Smooth muscle cell of the brain vasculature (primary cell): ENCODE data around the gene RBP5.
A peak's percentile ranks its signal among the peaks of the same experiment; 100 is the strongest.

Source experiments
- DNase-seq: peaks from one replicate; pipeline ENCODE4 v3.0.0-alpha.2; 2012; ENCODE audit warnings: low read depth, low spot score

Gene RBP5

DNA sequence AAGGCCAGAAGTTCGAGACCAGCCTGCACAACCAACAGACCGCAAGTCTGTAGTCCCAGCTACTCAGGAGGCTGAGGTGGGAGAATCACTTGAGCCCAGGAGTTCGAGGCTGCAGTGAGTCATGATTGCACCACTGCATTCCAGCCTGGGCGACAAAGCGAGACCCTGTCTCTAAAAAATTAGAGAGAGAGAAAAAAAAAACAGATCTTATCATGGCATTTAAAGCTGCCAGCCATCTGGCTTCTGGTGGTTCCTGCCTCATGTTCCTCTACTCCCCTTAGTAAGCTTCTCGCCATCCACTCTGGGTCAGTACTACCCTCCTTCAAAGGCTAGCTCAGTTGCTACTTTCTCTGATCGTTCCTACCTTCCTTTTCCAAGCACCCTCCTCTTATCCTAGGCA, 17.5 kb upstream of the RBP5 start:
- DNase-seq = no peak

DNA sequence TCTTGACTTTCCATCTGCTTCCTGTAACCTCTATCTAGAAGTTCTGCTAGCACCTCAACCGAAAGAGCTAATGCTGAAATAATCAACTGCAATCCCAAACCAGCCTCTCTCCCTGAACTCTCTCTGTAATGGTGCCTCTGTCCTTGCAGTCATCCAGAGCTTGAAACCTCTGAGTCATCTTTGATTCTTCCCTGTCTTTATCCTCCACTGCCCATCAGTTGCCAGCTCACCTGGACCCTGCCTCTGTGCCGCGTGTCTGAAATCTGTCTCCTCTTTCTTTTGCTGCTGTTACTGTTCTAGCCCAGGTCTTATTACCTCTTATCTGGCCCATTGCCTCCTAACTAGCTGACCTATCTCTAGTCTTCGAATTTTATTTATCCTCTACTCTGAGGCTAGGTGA, 17.0 kb upstream of the RBP5 start:
- no peak for DNase-seq

DNA sequence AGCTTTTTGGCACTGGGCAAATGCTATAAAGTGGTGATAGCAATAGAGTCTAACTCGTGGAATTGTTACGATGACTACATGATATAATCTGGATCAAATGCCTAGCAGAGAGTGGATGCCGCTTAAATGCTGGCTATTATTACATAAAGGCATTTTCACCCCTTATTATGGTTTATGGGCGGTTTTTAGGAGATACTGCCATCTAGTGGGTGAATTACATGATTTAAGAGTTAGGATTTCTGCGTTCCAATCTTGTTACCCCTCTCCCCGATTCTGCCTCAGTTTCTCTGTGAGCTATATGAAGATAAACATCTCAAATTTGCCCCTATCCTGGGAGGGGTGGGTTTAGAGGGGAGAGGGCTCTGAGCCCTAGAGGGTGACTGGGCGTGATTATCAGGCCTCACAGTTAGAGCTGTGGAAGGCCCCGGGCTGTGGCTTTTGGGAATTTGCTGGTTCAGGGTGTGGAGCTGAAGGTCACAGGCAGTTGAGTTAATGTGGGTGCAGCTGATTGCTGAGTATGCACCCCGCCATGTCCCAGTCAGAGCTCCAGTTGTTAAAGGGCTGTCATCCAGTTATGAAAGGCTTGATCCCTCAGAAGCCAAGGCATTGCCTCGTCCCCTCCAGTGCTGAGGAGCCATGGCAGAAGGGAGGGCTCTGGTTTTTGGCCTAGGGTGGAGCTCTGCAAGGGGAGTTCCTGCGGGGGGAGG, 15.9 kb upstream of the RBP5 start:
- DNase-seq = no peak

DNA sequence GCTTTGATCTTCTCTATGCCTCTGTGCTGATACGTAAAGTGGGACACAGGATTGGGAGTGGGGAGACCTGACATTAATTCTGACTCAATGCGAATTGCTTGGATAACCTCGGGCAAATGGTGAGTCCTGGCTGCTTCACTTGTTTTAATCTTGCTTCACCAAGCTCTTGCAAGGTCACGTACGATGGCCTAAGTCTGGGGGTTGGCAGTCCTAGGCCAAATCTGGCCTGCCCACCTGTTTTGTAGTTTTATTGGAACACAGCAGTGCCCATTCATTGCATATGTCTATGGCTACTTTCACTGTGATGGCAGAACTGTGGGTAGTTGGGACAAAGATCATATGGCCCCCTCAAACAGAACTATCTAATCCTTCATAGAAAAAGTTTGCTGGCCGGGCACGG, 14.9 kb upstream of the RBP5 start:
- no peak for DNase-seq

DNA sequence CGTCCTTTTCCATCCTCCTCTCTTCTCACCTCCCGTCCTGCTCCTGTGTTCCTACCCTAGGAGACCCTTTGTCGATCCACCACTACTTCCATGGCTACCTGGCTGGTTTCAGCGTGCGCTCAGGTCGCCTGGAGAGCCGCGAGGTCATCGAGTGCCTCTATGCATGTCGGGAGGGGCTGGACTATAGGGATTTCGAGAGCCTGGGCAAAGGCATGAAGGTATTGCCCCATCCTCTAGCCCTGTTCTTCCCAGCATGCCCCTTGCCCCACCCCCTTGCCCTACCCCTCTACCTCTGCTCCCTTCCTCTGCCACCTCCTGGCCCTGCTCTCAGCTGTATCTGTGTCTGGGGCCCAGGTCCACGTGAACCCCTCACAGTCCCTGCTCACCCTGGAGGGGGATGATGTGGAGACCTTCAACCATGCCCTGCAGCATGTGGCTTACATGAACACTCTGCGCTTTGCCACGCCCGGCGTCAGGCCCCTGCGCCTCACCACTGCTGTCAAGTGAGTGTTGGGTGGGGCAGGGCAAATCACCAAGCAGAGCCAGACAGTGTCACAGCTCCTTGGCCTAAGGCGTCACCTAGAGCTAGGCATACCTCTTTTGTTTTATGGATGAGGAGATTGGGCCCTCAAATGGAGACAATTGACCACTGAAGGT, 14.2 kb upstream of the RBP5 start:
- no peak for DNase-seq

DNA sequence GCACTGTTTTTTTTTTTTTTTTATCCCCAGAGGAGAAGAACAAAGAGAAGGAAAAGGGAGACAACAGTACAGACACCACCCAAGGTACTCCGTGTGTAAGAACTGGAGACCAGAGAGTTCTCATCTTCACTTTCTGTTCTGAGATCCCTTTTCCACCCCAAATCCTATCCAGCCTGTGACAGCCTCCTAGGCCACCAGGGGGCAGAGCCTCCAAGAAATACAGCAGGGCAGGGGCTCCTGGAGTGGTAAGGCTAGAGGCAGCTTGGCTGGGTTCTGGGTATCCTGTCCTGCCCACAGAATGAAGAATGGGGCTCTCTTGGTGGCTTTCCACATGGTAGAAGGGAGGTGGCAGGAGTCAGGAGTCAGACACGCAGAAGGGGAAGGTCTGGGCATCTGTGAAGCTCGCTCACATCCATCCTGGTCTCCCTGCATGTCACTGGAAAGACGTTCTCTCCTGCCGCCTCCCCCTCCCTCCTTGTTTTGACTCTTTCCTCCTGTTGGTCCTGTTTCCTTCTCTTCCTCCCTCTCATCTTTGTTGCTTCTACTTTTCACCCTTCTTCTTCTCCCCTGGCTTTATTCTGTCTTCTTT, 13.5 kb upstream of the RBP5 start:
- DNase-seq = peak; percentile 17

DNA sequence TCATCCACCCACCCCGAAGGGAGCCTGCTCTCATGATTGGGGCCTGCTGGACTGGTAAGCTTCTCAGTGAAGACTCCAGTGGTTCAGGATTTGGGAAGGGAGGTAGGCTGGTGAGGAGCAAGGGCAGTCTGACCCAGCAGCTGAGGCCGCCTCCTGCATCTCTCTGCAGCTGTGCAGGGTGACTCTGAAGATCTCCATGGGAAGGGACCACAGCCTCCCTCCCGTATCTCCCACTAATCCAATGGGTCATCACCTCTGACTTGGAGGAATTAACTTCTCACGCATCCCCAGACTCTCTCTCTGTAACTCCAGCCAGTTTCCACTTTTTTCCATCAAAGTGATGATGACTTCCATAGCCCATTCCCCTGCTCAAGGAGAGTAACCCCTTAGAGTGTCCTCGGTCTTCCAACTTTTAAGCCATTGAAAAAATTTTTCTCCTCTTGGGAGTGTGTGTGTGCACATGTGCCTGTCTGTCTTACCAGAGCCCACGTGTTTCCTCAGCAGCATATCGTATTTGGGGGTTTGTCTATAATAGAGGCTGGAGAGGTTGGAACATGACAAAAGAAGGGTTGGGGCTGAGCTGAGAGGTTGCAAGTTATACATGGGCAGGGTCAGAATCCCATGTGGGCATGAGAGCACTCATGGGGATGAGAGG, 12.8 kb upstream of the RBP5 start:
- no peak for DNase-seq

DNA sequence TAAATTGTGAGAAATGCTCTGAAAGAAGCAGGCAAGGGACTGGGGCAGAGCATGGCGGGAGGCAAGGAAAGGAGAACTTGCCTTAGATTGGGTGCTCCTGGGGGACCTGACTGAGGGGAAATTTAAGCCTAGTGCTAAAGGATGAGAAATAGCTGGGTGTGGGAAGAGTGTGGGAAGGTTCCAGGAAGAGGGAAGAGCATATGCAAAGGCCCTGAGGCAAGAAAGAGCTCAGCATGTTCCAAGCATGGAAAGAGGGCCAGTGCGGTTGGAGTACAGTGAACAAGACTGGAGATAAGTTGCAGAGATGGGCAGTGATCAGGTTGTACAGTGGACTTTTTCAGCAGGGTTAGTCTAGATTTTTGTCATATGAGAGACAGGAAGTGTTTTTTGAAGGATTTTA, 10.5 kb upstream of the RBP5 start:
- DNase-seq = no peak

DNA sequence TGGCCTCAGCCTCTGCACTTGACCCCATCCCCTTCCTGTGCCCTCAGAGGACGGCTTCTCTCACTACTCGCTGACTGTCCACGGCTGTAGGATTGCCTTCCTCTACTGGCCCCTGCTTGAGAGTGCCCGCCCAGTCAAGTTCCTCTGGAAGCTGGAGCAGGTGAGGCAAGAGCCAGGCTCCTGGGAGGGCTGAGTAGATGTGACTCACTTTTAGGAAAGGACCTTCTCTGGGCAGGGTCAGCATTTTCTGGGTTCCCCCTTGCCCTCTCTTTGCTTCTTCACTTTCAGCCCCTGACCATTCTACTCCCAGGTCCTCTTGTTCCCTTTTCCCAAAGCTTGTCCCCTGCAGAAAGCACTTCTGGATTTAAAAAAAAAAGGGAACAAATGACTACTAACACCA, 9.2 kb upstream of the RBP5 start:
- DNase-seq = no peak

DNA sequence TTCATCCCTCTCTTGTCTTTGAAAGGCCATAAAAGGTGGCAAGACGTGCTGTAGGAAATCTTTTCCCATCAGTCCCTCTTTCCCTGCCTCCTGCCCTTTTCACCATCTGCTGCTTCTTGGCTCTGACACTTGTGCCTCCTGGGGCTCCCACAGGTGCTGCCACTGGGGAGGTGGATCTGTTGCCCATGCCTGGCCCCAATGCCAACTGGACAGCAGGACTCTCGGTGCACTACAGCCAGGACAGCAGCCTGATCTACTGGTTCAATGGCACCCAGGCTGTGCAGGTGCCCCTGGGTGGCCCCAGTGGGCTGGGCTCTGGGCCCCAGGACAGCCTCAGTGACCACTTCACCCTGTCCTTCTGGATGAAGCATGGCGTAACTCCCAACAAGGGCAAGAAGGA, 8.0 kb upstream of the RBP5 start:
- no peak for DNase-seq

DNA sequence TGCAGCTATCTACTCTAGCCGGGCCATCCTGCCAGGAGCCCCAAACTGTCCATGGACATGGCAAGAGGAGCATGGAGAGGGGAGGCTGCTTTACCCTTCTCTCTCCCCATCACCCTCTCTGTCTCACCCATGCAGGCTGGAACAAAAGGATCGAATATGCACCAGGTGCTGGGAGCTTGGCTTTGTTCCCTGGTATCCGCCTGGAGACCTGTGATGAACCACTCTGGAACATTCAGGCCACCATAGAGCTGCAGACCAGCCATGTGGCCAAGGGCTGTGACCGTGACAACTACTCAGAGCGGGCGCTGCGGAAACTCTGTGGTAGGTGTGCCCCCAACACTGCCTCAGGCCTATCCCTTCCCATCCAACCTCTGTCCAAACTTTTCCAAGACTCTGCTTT, 7.4 kb upstream of the RBP5 start:
- no peak for DNase-seq

DNA sequence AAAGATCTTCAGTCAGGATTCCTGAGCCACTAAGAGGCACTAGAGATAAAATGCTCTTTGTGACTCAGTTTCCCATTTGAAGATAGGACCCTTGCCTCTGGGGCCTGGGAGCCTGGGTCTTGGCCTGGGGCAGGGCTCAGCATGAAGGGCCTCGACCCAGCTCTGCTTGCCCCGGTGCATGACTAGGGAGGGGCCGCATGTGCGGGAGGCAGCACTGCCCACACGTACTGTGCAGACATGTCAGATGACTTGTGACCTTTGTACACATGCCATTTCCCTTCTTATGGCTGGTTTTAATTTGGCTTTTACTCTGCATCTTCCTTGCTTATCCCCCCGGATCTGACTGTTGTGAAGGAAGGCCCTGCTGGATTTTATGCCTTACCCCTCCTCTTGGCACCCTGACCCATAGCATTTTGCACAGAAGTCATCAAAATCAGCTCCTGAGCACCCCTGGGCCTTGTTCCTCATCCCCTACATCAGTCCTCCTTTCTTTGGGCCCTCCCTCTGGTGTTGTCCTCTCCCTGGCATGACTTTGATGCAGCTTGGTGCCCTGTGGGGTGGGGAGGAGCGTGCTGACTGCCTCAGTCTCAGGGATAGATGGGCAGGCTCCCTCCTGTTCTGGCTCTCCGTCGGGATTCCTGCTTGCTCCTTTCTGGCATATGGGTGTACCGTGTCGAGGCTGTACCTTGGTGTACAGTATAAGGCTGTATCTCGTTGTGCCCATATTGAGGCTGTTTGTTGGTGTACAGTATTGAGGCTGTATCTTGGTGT, 5.9 kb upstream of the RBP5 start:
- DNase-seq = no peak

DNA sequence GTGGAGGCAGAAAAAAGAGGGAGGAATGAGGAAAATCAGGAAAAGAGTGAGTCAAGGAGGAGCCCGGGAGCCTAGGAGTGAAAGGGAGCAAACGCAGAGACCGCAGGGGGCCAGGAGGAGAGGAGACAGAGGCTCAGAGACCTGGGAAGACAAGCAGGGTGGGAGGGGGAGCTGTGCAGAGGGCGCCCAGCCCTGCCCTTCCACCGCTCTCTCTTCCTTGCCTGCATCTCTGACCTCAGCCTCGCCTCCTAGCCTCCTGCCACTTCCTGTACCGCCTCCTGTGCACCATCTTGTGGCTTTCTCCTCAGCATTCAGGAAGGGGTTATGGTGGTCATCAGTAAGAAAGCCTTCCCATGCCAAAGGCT, 2.8 kb upstream of the RBP5 start:
- no peak for DNase-seq

DNA sequence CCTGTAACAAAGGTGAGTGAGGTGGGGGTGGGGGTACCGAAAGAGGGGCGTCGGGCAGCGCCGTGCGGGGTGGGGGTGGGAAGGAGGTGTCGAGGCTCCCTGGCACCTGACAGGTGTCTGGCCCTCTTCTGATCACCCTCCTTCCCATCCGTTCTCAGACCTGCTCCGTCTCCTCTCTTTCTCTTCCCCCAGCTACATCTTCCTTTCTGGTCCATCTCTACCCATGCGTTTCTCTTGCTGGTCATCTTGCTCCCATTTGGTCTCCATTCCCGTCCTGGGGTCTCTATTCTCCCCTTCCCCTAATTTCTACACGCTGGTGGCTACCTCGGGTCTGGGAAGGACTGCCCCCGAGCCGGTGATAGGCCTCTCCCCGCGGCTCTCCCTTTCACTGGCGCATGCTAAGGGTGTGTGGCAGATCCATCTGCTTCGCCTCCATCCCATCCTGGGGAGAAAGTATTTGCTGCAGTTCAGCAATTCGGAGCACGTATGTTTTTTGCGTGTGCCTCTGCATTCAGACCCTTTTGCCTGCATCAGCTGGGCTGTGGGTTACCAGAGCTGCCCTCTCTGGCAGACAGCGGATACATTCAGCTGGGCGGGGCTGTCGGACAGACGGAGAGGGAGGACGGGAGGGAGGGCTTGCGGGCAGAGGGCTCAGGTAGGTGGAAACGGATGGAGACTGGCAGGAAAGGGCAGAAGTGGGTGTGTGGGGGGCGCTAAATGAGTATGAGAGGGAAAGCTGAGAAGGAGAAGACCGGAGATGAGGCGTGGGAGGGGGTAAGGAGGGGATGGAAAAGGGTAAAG, 2.2 kb upstream of the RBP5 start:
- DNase-seq = no peak

DNA sequence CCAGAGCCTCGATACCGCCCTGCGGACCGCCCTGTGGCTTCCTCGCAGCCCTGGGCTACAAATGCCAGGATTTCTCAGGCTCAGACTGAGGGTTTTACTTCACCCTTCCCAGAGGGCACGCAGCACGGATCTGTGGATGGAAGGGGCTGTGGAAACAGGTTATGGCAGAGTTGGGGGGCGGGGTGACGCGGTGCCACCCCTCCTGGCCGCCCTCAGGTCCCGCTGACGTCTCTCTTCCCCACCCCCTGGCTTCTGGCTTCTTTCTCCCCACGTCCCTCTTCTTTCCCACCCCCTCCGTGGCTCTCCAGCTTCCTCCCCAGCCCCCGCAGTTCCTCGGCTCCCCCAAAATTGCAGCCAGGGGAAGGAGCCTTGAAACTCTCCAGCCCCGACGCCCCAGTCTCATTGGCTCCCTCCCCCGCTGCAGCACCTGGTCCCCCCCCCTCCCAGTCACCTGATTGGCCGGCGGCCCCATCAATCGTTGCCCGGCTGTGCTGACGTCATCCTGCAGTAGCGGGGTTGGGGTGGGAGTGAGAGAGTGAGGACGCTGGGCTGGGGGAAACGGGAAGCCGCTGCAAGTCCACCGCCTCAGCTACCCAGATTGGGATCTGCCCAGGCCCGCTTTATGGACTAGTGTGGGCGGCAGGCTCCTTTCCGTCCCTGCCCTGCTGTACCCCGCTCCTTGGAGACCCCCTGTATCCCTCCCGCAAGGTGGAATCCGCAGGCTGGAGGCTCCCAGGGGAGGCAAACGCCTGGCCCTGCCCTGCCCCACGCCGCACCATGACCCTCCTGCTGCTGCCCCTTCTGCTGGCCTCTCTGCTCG, 1.4 kb upstream of the RBP5 start, which contains the start of gene CLSTN3:
Gene CLSTN3, plus strand, starts transcription at position 500 of the 820 bp plus-strand sequence. Its CDS starts 278 bp downstream, at position 778.
- DNase-seq = no peak

DNA sequence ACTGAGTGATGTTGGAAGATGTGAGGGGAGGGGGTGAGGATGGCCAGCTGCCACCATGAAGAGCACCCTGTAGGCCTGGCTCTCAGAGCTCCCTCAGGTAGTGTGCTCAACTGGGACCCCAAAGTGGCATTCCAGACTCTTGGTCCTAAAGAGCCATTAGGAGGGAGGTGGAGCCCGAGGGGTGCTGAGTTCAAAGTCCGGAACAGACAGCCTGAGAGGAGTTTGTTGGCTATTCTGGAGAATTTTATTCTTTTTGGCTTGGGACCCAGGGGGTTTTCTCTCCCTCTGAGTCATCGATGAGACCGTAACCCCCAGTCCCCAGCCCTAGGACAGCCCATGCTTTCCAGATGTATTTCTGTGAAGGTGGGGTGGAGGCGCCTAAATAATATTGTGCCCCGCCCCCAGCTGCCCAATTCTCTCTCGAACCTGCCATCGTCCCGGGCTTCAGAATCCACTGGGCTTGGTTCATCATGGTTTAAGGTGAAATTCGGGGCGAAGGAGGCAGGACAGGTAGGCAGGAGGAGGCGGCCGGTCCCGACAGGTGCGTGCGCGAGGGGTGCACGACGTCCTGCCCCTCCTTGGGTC, 690 bp upstream of the RBP5 start:
- no peak for DNase-seq

DNA sequence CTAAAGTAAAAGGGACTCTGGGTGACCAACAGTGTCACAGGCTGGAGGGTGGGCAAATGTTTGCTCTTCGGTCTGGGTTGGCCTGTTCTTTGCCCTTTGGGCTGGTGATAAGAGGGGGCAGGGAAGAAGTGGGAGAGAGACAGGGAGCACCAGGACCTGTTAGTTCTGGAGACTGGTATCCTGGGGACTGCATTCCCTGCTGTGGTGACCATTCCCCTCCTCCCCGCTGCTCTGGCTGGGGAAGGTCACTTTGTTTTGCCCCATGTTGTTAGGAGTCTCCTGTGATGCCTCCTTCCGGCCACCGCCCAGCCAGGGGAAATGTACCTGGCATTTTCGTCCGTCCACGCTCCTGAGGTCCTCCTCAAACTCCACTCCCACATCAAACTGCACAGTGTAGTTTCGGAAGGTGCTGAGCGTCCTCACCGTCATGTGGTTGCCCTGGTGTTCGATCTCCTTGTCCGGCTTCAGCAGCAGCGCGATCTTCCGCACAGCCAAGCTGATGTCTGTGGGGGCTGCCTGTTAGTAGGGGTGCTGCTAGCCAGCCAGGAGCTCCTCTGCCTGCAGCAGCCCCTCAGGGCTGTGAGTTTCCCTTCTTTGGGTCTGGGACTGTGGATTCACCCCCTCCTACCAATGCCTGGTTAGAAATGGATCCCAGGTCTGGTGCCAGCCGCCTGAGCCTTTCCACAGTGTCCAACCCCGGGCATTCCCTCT, 618 bp downstream of the RBP5 start:
- no peak for DNase-seq

DNA sequence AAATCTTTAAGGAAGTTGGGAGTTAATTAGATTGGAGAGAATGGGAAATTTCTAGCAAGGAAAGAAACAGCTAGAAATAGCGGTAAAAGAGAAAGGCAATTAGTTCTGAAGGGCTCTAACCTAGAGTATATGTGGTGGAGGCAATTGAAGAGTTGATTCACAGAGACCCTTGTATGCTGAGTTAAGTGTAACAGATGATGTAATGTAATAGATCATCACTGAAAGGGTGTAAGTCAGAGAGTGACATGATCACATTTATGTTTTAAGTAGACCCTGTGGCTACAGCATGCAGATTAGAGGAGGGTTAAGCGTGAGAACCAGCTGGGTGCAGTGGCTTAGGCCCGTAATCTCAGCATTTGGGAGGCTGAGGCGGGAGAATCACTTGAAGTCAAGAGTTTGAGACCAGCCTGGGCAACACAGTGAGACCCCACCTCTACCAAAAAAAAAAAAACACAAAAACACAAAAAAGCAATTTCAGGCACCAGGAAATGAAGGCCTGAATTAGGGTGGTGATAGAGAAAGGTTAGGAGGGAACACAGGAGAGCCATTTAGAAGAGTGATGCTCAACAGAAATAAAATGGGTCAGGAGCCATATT, 3.0 kb downstream of the RBP5 start:
- DNase-seq = no peak
